GM21737 (cell line): ENCODE measurements around the gene CRP.
"Not testable (repeated sequence)": the region's sequence is repeated elsewhere in the genome, so short reads cannot be mapped to it uniquely, and the experiment has no call there.

Experiments
- ATAC-seq: cut with Tn5 transposase; IDR thresholded peaks from one replicate; pipeline ENCODE4 v1.9.1; 2021; ENCODE audit warnings: mild to moderate bottlenecking, moderate library complexity; ENCODE audit not compliant: unreplicated experiment

Gene CRP, protein sequence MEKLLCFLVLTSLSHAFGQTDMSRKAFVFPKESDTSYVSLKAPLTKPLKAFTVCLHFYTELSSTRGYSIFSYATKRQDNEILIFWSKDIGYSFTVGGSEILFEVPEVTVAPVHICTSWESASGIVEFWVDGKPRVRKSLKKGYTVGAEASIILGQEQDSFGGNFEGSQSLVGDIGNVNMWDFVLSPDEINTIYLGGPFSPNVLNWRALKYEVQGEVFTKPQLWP

DNA sequence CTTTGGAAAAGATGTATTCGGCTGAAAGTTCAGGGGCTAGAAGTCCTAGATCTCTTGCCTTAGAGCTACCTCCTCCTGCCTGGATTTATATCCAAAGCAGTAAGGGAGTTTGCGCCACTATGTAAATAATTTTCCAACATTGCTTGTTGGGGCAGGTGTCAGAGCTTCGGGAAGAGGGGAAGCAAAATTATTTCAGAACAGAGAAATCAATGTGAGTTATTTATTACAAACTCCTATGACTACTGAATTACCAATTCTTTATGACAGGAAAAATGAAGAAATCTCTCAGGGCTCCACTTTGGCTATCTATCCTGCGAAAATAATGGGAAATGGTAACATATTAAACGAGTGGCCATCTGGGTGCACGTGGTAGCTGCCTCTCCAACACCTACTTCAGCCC, at the start of gene CRP:
TSS of gene CRP (minus strand) at position 61 of the 400 bp plus-strand sequence. CDS start 104 bp downstream, outside the sequence.
- no peak for ATAC-seq

DNA sequence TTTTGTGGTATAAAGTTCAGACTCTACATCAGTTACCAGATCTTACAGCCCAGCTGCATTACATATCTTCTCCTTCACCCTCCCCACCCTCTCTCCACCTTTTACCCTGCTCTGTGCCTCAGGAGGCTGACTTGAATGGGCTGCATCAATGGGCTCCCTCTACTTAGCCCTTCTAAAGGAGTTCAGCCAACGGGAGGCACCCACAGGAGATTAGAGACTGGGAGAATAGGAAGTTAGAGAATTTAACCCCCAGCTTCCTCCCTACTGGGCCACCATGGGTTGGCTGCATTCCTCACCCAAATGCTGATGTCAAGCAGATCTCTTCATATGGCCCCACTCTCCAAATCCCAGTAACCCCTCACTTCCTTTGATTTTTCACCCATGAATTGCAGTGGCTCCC, 49.3 kb upstream of the CRP start:
- ATAC-seq, result no peak

DNA sequence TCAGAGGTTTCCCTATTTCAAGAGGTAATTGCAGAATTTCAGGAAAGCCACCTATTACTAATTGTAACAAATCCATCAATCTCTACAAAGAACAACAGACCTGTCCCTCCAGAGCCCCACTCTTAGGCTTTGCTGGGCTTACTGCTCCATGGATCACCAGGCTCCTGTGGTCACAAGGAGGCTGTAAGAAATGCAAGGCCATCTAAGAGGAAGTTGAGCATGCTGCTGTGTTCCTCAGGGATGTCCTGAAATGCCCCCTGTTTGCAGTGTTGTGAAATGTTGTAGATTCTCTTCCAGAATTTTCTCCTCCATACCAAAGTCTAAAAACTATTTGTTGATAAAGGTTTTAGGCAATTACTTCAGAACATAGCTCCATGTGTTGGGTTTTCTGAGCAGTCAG, 42.0 kb upstream of the CRP start:
- ATAC-seq, result no peak

DNA sequence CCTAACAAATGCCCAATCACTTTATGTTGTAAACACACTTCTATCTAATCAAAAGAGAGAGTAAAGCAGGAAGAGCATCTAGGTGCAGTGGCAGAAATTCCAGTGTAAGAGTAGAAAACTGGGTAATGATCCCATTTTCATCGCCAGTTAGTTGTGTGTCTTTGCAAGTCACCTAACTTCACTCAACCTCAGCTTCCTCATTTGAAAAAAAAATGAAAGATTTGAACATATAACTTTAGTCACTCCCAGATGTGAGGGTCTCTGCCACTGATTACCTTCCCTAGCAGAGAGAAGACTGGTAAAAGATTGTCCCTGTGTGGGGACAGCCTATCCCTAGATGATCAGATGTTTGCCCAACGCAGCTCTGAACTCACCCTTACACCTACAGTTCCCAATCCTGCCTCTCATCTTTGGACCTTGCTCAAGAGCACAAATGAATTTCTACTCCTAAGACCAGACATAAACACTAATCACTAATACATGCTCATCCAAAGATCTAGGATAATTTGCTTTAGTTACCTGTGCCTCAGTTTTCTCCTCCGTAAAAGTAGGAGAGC, 41.1 kb upstream of the CRP start:
- ATAC-seq, result no peak

DNA sequence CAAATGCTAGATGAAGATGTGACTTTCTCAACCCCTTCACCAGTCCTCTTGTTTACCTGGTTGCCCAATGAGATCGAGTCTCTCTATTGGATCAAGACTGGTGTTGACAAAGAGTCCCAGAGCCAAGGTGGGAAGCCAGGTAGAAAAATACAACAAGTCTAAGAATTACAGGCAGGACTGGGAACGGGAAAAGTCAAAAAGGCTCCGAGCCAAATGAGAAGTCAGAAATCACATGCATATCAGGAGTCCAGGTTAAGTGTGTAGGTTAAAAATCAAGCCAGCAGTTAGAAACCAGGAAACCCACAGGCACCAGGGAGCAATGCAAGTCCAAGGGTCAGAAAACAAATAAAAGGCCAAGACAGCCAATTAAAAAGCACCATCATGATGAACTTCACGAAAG, 39.0 kb upstream of the CRP start:
- ATAC-seq, result no peak

DNA sequence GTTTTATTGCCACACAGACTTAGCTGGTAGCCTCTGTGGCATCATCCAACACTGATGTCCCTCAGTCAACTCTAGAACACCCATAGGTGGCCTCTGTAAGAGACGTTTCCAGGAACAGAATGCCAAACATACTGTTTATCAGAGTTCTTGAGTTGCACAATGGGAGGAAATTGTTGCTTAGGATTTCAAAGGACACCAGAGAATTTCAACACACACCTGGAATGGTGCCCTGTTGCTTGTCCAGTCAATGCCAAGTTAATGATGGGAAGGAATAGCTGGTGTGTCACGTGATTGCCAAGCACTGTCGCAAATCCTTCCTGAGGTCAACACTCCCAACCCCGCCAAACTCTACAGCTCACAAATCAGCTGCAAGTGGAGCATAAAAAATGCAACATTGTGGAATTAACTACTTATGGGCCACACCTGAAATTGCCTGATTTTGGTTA, 37.8 kb upstream of the CRP start:
- no peak for ATAC-seq

DNA sequence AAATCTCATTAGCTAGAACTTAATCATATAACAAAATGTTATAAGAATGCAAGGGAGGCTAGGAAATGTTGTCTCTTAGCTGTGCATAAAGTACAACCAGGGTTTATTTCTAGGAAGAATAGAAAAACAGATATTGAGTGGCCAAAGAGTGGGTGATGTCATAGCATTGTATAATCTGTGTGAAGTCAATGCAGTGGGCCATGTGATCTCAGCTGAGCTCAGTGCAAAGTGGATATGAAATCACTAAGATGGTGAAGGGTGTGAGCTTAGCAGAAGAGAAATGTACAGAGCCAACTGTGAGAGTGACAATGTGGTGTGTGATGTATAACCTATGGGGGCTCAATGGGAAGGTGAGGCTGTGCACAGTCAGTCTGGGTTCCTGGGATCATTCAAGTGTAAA, 36.6 kb upstream of the CRP start:
- no peak for ATAC-seq

DNA sequence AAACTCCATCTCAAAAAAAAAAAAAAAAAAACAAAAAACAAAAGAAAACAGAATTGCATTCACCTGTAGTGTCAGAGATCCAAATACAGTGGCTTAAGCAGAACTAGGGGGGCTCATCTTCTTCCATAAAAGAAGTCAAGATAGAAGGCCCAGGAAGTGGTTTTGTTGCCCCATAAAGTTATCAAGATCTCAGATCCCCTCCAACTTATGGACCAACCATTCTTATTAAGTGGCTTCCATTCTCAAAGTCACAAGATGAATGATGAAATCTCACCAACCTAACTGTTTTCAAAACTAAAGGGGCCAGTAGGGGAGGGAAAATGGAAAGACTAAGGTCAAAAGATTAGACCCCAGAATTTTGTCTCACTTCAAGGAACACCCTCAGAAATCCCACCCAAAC, 36.2 kb upstream of the CRP start:
- no peak for ATAC-seq

DNA sequence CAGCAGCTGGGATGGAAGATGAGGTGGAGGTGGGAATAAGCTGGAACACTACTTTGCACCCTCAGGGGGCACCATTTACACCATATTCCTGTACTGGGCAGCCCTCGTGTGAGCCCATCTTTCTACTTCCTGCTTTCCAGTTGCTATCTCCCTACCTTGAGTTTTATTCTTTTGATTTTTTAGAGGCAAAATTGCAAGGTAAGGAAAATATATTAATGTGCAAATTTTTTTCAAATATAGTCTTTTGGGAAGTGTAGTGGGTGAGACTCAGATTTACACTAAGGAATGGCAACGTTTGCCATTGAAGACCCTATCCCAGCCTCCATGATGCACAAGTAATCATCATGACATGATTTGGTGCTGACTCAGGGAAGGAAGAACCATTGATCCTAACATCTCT, 35.2 kb upstream of the CRP start:
- ATAC-seq, result no peak

DNA sequence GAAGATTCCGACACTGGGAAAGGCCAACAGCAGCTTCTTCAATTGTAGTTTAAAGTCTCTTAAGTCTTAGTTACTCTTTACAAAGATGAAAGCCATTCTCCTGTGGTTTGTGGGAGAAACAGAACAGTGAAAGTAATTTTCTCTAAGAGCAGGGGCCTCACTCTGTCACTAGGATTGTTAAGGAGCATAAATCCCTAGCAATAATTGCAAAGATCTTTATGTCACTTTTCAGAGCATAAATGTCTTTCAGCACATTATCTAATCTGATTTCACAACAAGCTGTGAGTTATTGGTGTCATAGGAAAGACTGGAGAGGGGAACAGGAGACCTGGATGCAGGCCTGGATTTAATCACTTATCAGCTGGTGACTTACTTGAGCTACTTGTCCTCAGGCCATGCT, 34.0 kb upstream of the CRP start:
- ATAC-seq, result no peak

DNA sequence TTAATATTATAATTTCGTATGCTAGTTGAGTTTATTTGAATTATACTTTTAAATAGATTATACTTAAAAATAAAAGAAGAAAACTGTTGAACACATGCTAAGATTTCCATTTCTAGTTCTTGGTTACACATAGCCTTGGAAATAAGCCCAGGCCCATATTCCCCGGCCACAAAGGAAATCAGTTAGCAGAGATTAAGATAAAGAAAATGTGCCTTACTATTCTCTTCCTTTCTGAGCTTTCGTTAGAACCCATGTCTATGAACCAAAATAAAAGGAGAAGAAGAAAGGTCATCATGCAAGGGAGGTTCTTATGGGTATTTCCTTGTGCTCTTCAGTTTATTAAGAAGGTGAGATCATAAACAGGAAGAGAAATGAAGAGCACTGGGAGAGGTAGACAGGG, 32.3 kb upstream of the CRP start:
- no peak for ATAC-seq

DNA sequence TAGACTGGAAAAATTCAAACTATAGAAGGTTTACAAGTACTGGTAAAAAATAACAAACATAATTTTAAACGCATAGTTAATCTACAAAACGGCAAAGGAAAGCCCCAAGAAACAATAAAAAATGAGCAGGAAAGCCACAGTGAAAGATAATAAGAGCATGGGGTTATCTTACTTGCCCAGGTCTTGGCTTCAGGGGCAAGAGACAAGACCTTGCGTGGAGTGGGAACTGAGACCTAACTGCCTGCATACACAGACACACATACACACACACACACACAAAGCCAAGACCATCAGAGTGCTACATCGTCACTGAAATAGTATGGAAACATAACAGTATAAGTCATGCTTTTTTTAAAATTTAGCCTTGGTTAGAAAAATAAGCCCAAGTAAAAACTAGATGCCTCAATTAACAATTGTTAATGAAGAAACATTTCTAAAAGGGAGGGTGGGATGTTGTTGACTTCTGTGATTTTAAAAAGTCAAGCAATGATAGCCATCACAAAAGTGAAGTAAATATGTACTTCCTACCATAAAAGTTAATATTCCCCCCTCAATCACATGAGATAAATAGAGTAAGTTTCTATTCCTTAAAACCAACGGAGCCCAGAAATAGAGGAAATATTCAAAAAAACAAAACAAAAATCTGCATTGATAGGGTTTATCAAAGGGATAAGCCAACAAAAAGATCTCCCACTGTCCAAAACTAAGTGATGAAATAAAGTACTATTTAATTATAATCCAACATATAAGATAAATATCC, 29.4 kb upstream of the CRP start:
- no peak for ATAC-seq

DNA sequence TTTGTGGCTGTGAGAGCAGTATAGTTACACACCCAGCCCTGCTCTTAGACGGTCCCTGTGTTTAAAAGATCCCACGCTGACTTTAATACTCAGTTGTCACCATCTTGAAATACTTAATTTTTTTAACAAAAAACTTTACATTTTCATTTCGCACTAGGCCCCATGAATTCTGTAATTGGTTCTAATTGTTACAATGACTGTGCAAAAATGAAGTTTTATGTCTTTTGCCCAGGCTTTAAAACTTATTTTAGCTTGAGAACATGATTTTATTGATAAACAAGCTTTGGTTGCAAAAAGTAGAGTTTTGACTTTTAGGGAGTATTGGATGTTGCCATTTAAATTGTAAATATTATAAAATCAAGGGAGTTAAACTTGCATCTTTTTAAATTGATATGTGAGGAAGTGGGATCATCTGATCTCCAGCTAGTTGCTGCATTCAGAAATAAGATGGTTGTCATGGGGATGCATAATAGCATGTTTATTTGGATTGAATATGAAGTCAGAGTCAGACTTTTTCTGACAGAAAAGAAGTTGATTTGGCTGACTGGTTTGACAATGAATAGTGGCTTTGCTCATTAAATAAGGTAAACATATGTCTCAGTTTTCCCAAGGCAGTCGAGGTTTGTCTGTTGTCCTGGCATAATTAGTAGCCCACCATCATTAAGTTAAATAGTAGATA, 23.0 kb upstream of the CRP start:
- ATAC-seq, result no peak

DNA sequence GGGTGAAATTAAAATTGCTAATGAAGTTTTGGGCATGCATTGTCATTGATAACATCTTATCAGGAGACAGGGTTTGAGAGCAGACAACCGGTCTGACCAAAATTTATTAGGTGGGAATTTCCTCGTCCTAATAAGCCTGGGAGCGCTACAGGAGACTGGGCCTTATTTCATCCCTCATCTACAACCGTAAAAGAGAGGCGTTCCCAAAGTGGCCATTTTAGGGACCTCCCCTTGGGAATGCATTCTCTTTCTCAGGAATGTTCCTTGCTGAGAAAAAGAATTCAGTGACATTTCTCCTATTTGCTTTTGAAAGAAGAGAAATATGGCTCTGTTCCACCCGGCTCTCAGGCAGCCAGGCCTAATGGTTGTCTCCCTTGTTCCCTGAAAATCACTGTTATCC, 8.8 kb upstream of the CRP start:
- not testable (repeated sequence) for ATAC-seq

DNA sequence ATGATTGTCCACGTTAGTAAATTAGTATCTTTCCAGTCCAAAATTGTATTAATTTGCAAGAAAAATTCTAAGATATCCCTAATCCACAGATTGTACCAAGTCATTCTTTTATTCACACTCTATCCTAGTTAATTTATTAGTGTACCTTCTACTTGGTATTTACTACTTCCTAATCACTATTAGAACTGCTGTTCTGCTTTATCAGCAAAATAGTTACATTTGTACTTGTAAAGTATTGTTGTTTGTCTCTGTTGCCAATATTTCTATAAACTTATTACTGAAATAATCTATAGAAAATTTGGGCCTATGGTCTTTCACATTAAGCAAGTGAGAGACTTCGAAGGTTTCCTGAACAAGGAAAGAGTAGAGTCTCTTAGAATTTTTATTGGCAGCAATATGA, 5.6 kb upstream of the CRP start:
- ATAC-seq, result no peak

DNA sequence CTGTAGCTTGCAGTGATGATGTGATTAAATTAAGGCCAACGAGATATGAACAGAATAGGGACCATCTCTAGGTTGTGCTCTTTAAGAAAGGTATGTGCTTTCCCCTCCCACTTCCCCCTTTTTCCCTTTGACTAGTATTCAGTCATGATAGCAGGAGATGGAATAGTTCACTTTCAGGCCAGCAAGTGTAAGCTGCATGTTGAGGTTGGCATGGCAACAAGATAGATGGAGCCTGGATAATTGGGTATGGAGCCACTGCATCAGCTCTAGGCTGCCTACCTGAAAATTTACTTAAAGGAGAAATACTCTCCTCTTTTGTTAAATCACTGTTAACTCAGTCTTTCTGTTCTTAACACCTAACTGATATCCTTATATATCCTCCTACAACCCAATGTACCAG, 1.5 kb upstream of the CRP start:
- no peak for ATAC-seq

DNA sequence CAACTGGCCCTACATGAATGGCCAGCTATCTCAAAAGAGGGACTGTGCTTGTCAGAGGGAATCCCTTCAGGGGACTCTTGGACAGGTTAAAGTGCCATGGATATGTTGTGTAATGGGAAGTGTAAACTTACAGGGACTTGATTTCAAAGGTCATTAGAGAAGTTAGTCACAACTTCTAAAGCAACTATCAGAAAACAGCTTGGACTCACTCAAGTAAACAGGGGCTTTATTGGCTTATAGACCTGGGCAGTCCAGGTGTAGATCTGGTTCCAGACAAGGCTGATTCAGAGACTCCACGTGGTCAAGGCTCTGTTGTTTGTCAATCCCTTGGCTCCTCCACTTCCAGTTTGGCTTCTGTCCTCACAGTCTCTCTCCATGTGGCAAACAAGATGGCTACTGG, 2.3 kb downstream of the CRP start:
- ATAC-seq, result no peak

DNA sequence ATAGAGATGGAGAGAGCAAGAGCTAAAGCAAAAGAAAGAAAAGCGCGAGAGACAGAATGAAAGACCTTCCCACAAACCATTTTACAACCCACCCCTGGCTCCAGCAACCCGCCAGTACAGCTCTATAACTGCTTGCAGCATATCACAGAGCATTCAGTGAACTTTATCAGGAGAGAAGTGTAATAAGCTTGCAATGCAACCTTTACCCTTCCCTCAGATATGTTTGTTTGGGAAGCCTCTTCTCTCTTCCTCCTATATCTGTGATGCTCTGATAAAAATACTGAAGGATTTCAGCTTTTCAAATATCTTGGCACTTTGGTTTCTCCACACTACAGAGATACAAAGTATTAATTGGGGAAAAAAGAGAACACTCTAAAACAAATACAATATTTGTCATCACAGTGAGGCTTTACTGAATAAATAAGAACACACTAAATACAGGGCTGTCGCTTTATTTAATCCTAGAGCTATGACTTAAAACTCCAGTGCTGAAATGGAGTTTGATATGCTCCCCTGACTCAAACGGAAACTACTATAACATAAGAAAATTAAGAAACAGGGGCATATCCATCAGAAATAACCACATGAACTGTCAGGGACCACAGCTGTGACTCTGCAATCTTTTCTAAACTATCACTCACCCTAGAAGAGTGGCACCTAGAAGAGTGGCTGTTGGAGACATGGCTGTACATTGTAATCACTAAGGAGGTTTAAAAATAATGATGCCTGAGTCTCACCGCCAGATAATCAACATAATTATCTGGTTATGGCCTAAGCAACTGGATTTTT, 6.7 kb downstream of the CRP start:
- no peak for ATAC-seq

DNA sequence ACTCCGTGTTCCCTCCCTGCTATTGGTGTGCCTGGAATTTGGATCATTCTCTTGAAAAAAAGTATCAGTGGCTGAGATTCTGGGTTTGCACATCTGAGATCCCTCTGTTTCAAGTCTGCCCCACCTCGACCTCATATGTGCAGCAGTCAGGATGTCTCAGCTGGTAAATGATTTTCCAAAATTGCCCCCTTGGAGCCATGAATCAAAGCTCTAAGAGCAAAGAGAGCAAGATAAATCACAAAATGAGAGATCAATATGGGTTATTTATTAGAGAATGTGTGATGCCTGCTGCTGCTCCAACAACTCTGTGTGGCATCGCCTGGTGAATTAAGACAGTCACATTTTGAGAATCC, 8.5 kb downstream of the CRP start:
- no peak for ATAC-seq

DNA sequence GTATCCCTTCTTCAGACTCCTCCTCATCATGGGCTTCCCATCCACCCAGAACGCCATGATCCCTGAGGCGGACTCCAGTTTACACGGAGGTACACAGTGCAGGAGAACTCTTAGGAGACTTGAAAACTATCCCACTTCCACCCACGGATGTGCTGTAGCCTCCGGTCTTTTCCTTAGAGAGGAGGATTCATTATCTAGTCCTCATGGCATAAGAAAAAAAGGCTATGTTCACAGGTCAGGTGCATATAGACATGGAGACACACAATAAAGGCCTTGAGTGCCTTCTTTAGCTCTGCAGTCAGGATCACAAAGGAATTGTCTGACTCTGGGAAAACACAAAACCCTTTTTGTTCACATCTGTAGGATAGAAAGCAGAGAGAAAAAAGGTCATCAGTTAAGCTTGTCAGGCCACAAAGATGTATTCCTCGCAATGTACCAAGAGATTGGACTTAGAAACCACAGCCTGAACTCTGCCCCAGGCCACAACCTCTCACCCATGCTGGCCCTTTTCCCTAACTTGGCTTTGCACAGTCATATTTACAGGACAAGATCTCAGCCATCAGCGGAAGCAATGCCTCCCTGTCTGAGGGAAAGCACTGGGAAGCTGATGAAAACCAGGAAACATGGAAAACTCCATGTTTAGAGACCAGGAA, 9.0 kb downstream of the CRP start:
- ATAC-seq, result no peak

DNA sequence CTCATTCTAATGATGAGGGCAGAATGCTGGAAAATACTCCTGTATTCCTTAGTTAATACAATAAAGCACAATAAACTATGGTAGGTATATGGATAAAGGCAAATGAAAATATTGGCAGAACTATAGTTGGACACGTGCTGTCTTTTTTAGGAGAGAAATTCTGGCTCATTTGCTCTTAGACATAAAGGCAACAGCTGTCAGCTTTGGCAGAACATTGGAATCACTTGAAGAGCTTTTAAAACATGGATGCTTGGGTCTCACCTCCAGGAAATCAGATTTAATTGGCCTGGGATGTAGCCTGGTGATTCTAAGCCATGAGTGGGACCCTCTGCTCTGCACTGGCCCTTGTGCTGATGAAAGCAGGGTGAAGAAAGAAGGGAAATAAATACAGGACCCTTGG, 9.9 kb downstream of the CRP start:
- ATAC-seq, result no peak
